ENCODE results near the gene RIOK1. TPM values are rescaled to one million over a fixed set of nuclear protein-coding genes. Genes with fewer than 3 reads are reported as not detected.
"Not testable (repeated sequence)": the region's sequence is repeated elsewhere in the genome, so short reads cannot be mapped to it uniquely, and the experiment has no call there.

Gene RIOK1
- total RNA-seq, 8 experiments from 2014 or later = 21.5 to 29.8 (median 22.8) TPM

DNA sequence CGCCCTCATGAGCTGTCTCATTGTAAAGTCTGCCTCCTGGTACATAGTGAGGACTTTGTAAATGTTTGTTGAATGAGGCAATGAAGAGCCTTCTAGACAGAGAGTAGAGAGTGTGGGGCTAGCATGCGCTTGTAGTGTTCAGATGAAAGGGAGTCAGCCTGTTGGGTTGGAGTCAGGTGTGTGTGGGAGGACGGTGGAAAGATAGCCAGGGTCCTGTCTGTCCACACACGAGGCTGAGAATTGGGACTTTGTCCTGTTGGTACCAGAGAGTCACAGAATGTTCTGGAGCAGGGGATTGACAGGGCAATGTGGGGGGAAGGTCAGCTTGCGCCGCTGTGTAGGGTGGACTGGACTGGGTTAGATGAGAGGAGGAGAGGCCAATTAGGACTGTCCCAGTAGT is 58.6 kb downstream of the RIOK1 start:
- whole genome bisulfite sequencing, 10 experiments = 60 to 100% (median 88%) methylated on average over 1 to 5 of the region's 6 CpGs; no CpG with 5 or more reads in 4 of the 10 experiments
- H3K4me1 ChIP-seq (replicated peaks in 1 of 2) = peaks cover 10 to 16% of the 10 kb centered on the region in 2 donors
- in situ Hi-C loops (cut with MboI; ENCODE audit: low pct_unique_long_range_greater_than_20kb in 2 of 9, low sequenced_read_pairs in 9 of 9, unreplicated experiment in 9 of 9) = no loop called here

DNA sequence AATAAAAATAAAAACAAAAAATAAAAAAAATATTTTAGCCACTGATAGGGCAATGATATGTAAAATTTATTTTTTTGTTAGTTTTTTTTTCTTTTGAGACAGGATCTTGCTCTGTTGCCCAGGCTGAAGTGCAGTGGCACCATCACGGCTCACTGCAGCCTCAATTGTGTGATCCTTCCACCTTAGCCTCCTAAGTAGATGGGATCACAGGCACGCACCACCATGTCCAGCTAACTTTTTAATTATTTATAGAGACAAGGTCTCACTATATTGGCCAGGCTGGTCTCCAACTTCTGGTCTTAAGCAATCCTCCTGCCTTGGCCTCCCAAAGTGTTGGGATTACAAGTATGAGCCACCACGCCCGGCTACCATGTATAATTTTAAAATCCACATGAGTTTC is 59.4 kb downstream of the RIOK1 start:
- 40 to 100% (median 86%) methylated on average over 1 to 4 of the region's 4 CpGs; no CpG with 5 or more reads in 3 of the 10 experiments for WGBS, 10 experiments
- Histone ChIP-seq H3K4me1 (replicated peaks in 1 of 2) (peaks cover 10 to 16% of the 10 kb centered on the region in 2 donors), H3K27ac (no peak overlapping the region), H3K4me3 (no peak overlapping the region)
- in situ Hi-C loops (cut with MboI; ENCODE audit: low pct_unique_long_range_greater_than_20kb in 2 of 9, low sequenced_read_pairs in 9 of 9, unreplicated experiment in 9 of 9) = no loop called here
- ATAC-seq (replicated peaks in 6 of 8) = no peak

More for the DNA sequence above, 58.6 kb downstream of the RIOK1 start:
- no peak for ATAC-seq (replicated peaks in 6 of 8)
- H3K4me3 ChIP-seq = no peak overlapping the region
- no peak overlapping the region for H3K27ac ChIP-seq

DNA sequence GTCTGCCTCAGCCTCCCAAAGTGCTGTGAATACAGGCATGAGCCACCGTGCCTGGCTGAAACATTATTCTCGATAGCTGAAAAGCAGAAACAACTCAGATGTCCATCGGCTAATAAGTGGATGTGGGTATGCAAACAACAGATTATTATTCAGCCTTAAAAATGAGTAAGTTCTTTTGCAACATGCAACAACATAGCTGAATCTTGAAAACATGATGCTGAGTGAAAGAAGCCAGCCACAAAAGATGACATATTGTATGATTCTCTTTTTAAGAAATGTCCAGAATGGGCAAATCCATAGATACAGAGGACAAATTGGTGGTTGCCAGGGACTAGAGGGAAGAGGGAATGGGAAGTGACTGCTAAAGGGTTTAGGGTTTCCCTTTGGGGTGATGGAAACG is 61.7 kb downstream of the RIOK1 start:
- peaks cover 6 to 10% of the 10 kb centered on the region in 2 donors for H3K4me1 ChIP-seq (replicated peaks in 1 of 2)
- in situ Hi-C loops (cut with MboI; ENCODE audit: low pct_unique_long_range_greater_than_20kb in 2 of 9, low sequenced_read_pairs in 9 of 9, unreplicated experiment in 9 of 9) = no loop called here
- WGBS, 10 experiments = 0 to 83% (median 56%) methylated on average over 1 to 4 of the region's 4 CpGs; no CpG with 5 or more reads in 2 of the 10 experiments
- H3K4me3 ChIP-seq = no peak overlapping the region
- no peak for ATAC-seq (replicated peaks in 6 of 8)
- H3K27ac ChIP-seq = no peak overlapping the region

DNA sequence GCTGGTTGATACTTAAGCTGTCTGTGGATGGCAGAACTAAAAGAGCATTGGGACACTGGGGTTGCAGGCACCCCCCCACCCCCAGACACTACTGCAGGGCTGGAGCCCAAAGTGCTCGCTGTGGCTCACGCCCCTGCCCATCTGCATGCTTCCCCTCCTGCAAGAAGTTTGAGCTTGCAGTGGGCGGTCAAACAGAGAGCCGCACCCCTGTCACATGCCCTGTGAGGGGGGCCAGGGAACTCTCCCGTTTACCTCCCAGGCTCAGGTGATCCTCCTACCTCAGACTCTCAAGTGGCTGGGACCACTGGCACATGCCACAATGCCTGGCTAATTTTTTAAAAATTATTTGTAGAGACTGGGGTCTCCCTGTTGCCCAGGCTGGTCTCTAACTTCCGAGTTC is 63.3 kb downstream of the RIOK1 start:
- no peak for ATAC-seq (replicated peaks in 6 of 8)
- in situ Hi-C loops (cut with MboI; ENCODE audit: low pct_unique_long_range_greater_than_20kb in 2 of 9, low sequenced_read_pairs in 9 of 9, unreplicated experiment in 9 of 9) = no loop called here
- H3K27ac ChIP-seq = no peak overlapping the region
- H3K4me3 ChIP-seq = no peak overlapping the region
- 40 to 90% (median 77%) methylated on average over 1 to 2 of the region's 6 CpGs; no CpG with 5 or more reads in 6 of the 10 experiments for WGBS, 10 experiments
- H3K4me1 ChIP-seq (replicated peaks in 1 of 2) = no peaks in the 10 kb centered on the region

DNA sequence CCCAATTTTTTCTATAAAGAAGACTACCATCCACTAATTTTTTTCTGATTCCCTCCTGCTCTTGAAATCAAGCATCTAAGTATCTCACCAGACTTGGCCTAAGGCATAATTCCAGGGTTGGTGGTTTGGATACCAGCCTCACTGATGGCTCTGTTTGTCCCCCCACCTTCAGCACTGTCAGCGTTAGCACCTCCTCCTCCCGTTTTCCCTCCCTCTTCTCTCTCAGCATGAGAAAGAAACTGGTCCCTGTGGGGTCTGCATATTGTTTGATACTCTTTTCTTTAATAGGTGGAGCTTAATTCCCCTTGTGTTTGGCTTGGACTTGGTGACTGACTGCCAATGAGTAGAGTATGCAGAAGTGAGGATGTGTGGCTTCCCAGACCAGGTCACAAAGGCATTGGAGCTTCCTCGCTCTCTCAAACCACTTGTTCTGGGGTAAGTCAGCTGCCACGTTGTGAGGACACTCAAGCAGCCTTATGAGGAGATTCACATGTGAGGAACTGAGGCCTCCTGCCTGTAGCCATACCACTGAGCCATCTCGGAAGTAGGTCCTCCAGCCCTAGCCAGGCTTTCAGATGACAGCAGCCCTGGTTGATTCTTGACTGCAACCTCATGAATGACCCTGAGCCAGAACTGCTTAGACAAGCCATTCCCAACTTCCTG is 65.2 kb downstream of the RIOK1 start:
- Histone ChIP-seq H3K4me3 (no peak overlapping the region), H3K4me1 (replicated peaks in 1 of 2) (no peaks in the 10 kb centered on the region), H3K27ac (no peak overlapping the region)
- ATAC-seq (replicated peaks in 6 of 8) = no peak
- 25 to 90% (median 47%) methylated on average over 2 to 4 of the region's 5 CpGs; no CpG with 5 or more reads in 2 of the 10 experiments for WGBS, 10 experiments
- in situ Hi-C loops (cut with MboI; ENCODE audit: low pct_unique_long_range_greater_than_20kb in 2 of 9, low sequenced_read_pairs in 9 of 9, unreplicated experiment in 9 of 9) = no loop called here

DNA sequence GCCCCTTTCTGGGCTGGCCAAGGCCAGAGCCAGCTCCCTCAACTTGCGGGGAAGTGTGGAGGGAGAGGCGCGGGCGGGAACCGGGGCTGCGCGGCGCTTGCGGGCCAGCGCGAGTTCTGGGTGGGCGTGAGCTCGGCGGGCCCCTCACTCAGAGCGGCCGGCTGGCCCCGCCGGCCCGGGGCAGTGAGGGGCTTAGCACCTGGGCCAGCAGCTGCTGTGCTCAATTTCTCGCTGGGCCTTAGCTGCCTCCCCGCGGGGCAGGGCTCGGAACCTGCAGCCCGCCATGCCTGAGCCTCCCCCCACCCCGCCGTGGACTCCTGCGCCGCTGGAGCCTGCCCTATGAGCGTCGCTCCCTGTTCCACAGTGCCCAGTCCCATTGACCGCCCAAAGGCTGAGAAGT is 66.7 kb downstream of the RIOK1 start:
- WGBS, 10 experiments = no CpG with 5 or more reads among the region's 31 CpGs
- in situ Hi-C loops (cut with MboI; ENCODE audit: low pct_unique_long_range_greater_than_20kb in 2 of 9, low sequenced_read_pairs in 9 of 9, unreplicated experiment in 9 of 9); H3K4me1 ChIP-seq (replicated peaks in 1 of 2); H3K27ac ChIP-seq; H3K4me3 ChIP-seq; ATAC-seq (replicated peaks in 6 of 8): not testable (repeated sequence)

DNA sequence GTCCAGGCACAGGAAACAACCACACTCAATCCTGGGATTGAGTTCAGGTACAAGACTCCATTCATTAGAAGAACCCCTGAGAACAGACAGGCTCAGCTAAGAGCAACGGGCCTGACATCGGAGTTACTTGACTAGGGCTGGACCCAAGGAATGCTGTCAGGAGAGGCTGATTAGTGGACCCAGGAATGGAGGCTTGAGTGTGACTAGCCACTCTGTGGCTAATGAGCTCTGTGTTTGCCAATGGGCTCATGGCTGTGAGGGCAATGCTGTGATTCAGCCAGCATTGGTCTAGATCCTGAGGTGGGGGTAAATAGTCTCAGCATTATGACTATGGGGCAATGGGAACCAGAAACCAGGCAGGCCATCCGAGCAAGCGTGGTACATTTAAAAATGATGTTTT is 71.8 kb downstream of the RIOK1 start:
- in situ Hi-C loops (cut with MboI; ENCODE audit: low pct_unique_long_range_greater_than_20kb in 2 of 9, low sequenced_read_pairs in 9 of 9, unreplicated experiment in 9 of 9) = no loop called here
- ATAC-seq (replicated peaks in 6 of 8) = no peak
- Histone ChIP-seq H3K27ac (no peak overlapping the region), H3K4me3 (no peak overlapping the region), H3K4me1 (replicated peaks in 1 of 2) (no peaks in the 10 kb centered on the region)
- WGBS, 10 experiments = 58 to 100% (median 91%) methylated on average over 1 to 4 of the region's 4 CpGs; no CpG with 5 or more reads in 2 of the 10 experiments

DNA sequence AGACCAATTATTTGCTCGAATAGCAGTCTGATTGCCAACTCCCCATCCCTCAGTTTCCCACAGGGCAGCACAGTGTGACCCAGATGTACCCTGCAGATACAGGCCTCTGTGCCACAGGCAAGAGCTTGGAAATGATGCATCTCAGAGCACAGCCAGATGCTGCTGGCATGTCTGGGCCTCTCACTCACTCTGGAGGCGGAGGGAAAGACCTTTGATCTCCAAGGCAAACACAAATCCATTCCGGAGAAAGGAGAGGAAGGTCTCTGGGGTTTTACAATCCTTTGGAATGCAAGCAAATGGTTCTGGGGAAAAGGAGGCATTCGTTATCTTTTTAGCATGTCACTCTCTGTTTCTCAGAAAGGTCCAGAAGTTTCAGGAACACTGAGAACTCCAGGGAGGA is 74.2 kb downstream of the RIOK1 start:
- peak in 4 of 8 experiments; percentile 10 to 41 (median 24) for ATAC-seq (replicated peaks in 6 of 8)
- H3K4me1 ChIP-seq (replicated peaks in 1 of 2) = peaks cover 9 to 22% of the 10 kb centered on the region in 2 donors
- no peak overlapping the region for H3K4me3 ChIP-seq
- H3K27ac ChIP-seq = no peak overlapping the region
- in situ Hi-C loops (cut with MboI; ENCODE audit: low pct_unique_long_range_greater_than_20kb in 2 of 9, low sequenced_read_pairs in 9 of 9, unreplicated experiment in 9 of 9) = no loop called here
- WGBS, 10 experiments = 0 to 55% (median 14%) methylated on average over 1 to 4 of the region's 4 CpGs; no CpG with 5 or more reads in 2 of the 10 experiments

DNA sequence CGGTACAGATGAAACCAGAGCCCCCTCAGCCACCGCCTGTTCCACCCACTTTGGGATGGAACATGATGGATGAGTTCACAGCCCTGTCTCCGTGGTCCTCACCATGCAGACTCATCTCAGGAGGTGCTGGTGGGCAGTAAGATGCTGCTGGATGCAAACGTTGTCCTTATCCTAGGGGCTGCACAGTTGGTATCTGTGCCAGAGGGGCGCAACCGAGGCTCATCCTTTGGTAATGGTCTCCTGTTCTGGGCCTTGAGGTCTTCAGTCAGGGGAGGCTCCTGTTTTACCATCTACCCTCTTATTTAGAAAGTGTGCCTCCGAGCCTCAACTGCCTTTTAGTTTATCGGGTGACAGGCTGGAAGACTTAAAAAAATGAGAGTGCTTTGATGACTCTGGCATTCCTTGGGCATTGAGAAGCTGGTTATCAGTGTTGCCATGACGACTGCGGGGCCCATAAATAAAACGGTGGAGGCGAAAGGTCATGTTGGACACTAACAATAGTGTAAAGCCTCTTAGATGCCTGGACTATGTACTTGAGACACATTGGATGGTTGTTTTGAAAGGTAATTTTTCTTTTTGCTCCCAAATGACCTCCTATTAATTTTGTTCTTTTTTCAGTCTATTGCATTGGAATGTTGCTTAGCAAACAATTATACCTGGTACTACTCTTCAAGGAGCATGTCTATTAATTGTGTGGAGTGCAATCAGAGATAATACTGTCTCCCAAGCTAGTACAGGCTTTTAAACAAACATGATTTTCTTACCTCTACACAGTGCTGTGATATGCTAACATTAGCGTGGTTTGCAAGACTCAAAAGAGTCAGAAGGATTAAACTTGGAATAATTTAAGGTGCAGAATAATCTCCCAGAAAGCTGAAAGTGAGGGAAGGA is 77.6 kb downstream of the RIOK1 start:
- ATAC-seq (replicated peaks in 6 of 8) = peak in 1 of 8 experiments; percentile 21
- in situ Hi-C loops (cut with MboI; ENCODE audit: low pct_unique_long_range_greater_than_20kb in 2 of 9, low sequenced_read_pairs in 9 of 9, unreplicated experiment in 9 of 9) = no loop called here
- WGBS, 10 experiments = 10 to 53% (median 33%) methylated on average over 2 to 13 of the region's 13 CpGs
- H3K4me3 ChIP-seq = no peak overlapping the region
- H3K27ac ChIP-seq = no peak overlapping the region
- peaks cover 9 to 26% of the 10 kb centered on the region in 2 donors for H3K4me1 ChIP-seq (replicated peaks in 1 of 2)

Other genes starting within 250 kb of the RIOK1 start
- gene SSR1, start 76.6 kb upstream of the RIOK1 start, total RNA-seq = 100 to 1,000 TPM in 1 of 8 experiments, 10 to 100 TPM in 7; 41.8 to 100 (median 62.0) TPM
- under 1 TPM in 7 of 8 experiments, not detected in 1; 0.07 to 0.22 (median 0.15) TPM for gene CAGE1, start 66 bp upstream of the RIOK1 start, total RNA-seq
- gene DSP, start 151.9 kb downstream of the RIOK1 start, total RNA-seq = 10 to 100 TPM in 3 of 8 experiments, 1 to 10 TPM in 3, under 1 TPM in 2; 0.11 to 54.1 (median 7.8) TPM
- gene SNRNP48, start 200.4 kb downstream of the RIOK1 start, total RNA-seq = 10 to 100 TPM in 3 of 8 experiments, 1 to 10 TPM in 5; 8.5 to 16.3 (median 9.5) TPM